Left lung (tissue), 10 donors: ENCODE results near the gene ZSCAN10. TPM values are rescaled to one million over a fixed set of nuclear protein-coding genes. Genes with fewer than 3 reads are reported as not detected.

Experiments used
- ATAC-seq: fragments of 200-7000 bp; cut with Tn5 transposase; one replicate; pipeline ENCODE4 v1.9.1; 2020; ENCODE audit warnings: moderate library complexity
- DNase-seq, 4 donors: peaks; one replicate each; pipeline ENCODE4 v3.0.0-alpha.2; 2013 to 2020
- H3K27ac ChIP-seq, 2 donors: fragments of 200-600 bp; sonication (generic) in 1 of 2; one replicate each; pipeline versions ENCODE4 v1.5.0 to v1.8.0; 2020 to 2021
- H3K27me3 ChIP-seq, 2 donors: fragments of 200-600 bp; sonication (generic) in 1 of 2; one replicate each; pipeline versions ENCODE4 v1.5.0 to v1.8.0; 2020 to 2021
- H3K36me3 ChIP-seq, 2 donors: fragments of 200-600 bp; sonication (generic) in 1 of 2; one replicate each; pipeline versions ENCODE4 v1.5.0 to v1.8.0; 2020 to 2021
- H3K4me1 ChIP-seq, 2 donors: fragments of 200-600 bp; one replicate each; pipeline ENCODE4 v1.8.0; 2021
- H3K4me3 ChIP-seq, 2 donors: fragments of 200-600 bp; sonication (generic) in 1 of 2; one replicate each; pipeline versions ENCODE4 v1.5.0 to v1.8.0; 2020 to 2021; ENCODE audit warnings: mild to moderate bottlenecking in 1 of 2
- H3K9me3 ChIP-seq, 2 donors: fragments of 200-600 bp; sonication (generic) in 1 of 2; one replicate each; pipeline versions ENCODE4 v1.5.0 to v1.8.0; 2020 to 2021
- intact Hi-C, 2 donors: fragments of 100-400 bp; cut with DNase I; formaldehyde crosslinking; loops; one replicate each; pipeline versions ENCODE4 v1.11.2 to v1.14.2; 2022
- polyA plus RNA-seq, 6 donors: library from polyadenylated mRNA; unstranded; fragments of 120-200 nt; gene quantifications; one replicate each; pipeline ENCODE4 v1.2.1, GENCODE V29; 2013; ENCODE audit not compliant: insufficient read length in 6 of 6
- total RNA-seq, 2 donors: library from RNA; stranded (reverse); fragmentation: NEBNext Ultra II Directional; extraction: Animal tissue kit (Norgen Biotek cat#: 25700); gene quantifications; one replicate each; pipeline ENCODE4 v1.2.1, GENCODE V29; 2021
- TF ChIP-seq, protein P1 (sequence below), 2 donors: fragments of 200-600 bp; sonication (generic) in 1 of 2; IDR thresholded peaks; one replicate each; pipeline versions ENCODE4 v1.5.0 to v1.8.0; 2021; ENCODE audit warnings: antibody characterized with exemption in 2 of 2
- donor health status: DM: no; HTN: yes; CAD: no.
- donor health status: DM: no; HTN: no; CAD: no.

ZSCAN10 gene
- total and polyA plus RNA-seq, 8 donors: 0.13 TPM; not detected in 7

- H3K4me1 ChIP-seq: peaks cover 0 to 17% of the 10 kb centered on the region in 2 donors
- TF ChIP-seq, protein P1, sequence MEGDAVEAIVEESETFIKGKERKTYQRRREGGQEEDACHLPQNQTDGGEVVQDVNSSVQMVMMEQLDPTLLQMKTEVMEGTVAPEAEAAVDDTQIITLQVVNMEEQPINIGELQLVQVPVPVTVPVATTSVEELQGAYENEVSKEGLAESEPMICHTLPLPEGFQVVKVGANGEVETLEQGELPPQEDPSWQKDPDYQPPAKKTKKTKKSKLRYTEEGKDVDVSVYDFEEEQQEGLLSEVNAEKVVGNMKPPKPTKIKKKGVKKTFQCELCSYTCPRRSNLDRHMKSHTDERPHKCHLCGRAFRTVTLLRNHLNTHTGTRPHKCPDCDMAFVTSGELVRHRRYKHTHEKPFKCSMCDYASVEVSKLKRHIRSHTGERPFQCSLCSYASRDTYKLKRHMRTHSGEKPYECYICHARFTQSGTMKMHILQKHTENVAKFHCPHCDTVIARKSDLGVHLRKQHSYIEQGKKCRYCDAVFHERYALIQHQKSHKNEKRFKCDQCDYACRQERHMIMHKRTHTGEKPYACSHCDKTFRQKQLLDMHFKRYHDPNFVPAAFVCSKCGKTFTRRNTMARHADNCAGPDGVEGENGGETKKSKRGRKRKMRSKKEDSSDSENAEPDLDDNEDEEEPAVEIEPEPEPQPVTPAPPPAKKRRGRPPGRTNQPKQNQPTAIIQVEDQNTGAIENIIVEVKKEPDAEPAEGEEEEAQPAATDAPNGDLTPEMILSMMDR (IDR thresholded peaks at IDR 0.05): no peak
- peaks cover 0 to 24% of the 10 kb centered on the region in 2 donors for H3K36me3 ChIP-seq
- ATAC-seq: no peak
- H3K9me3 ChIP-seq: no peaks in the 10 kb centered on the region
- H3K4me3 ChIP-seq: no peak overlapping the region
- H3K27me3 ChIP-seq: peaks cover 0 to 3% of the 10 kb centered on the region in 2 donors
- intact Hi-C loops: no loop called here
- H3K27ac ChIP-seq: no peak overlapping the region
- peak in 1 of 4 donors; percentile 69 for DNase-seq
Observed at GRCh38 chr16:3145660-3146059, 46.6 kb upstream of the ZSCAN10 start.

- Histone ChIP-seq H3K4me1 (peaks cover 0 to 12% of the 10 kb centered on the region in 2 donors), H3K9me3 (no peaks in the 10 kb centered on the region), H3K27me3 (no peaks in the 10 kb centered on the region), H3K4me3 (no peak overlapping the region), H3K36me3 (peaks cover 0 to 28% of the 10 kb centered on the region in 2 donors), H3K27ac (no peak overlapping the region)
- DNase-seq (peak in 1 of 4 donors; percentile 69), ATAC-seq (no peak)
- intact Hi-C loops: no loop called here
- TF ChIP-seq, protein P1 (IDR thresholded peaks at IDR 0.05): no peak
Observed at GRCh38 chr16:3145151-3145550, 46.1 kb upstream of the ZSCAN10 start.

GRCh38 chr16:3144321-3144983 is 45.4 kb upstream of the ZSCAN10 start:
- H3K27me3 ChIP-seq: no peaks in the 10 kb centered on the region
- DNase-seq: peak in 1 of 4 donors; percentile 48
- no peaks in the 10 kb centered on the region for H3K9me3 ChIP-seq
- no peak overlapping the region for H3K27ac ChIP-seq
- intact Hi-C loops: no loop called here
- no peak overlapping the region for H3K4me3 ChIP-seq
- no peak for ATAC-seq
- H3K4me1 ChIP-seq: peaks cover 0 to 5% of the 10 kb centered on the region in 2 donors
- TF ChIP-seq, protein P1 (IDR thresholded peaks at IDR 0.05): no peak
- peaks cover 0 to 35% of the 10 kb centered on the region in 2 donors for H3K36me3 ChIP-seq

DNA sequence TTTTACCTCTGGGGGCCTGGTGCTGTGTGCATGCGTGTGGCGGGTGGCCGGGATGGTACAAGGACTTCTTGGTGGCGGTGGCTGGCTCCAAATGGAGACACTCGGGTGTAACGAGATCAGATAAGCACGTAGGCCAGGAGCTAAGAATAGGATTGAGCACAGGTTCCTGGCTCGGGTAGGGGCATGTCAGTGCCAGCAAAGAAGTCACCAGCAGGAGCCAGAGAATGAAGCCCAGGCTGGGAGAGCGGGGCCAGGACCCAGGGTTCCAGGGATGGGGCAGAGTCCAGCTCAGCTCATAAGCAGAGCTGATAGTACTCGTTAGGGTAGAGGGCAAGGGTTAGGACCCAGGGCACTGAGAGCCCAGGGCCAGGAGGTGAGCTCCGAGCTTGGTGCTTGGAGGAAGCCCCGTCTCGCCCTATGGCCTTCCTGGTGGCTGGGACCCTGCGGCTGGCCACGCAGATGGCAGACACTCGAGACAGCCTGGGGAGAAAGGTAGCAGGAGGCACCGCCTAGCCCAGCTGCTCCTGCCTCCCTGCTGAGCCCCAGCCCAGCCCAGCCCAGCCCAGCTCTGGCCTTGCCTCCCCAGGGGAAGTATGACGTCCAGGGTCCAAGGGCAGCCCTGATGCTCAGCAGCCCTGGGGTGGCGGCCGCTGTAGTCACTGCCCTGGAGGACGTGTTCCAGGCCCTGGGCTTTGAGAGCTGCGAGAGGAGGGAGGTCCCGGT is 44.7 kb upstream of the ZSCAN10 start:
- H3K27ac ChIP-seq: no peak overlapping the region
- ATAC-seq (no peak), DNase-seq (peak in 1 of 4 donors; percentile 62)
- TF ChIP-seq, protein P1 (IDR thresholded peaks at IDR 0.05): no peak
- H3K4me1 ChIP-seq: no peaks in the 10 kb centered on the region
- H3K27me3 ChIP-seq: no peaks in the 10 kb centered on the region
- H3K36me3 ChIP-seq: peaks cover 0 to 42% of the 10 kb centered on the region in 2 donors
- intact Hi-C loops: no loop called here
- H3K4me3 ChIP-seq: no peak overlapping the region
- H3K9me3 ChIP-seq: no peaks in the 10 kb centered on the region

DNA sequence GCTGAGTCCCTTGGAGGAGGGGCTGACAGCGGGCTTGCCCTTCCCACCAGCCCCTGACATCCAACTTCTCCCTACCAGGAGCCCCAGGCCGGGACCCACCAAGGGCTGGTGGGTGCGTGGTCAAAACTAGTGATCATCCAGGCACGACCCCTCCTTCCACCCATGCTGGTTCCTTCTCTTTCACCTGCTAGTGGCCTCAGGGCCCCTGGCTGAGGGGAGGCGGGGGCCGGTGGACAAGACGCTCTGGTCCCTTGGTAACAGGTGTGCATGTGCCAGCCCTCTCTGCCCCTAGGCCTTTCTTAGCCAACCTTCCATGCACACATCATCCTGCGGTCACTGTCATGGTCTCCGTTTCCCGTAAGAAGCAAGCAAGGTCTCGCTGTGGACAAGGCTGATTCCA is 44.1 kb upstream of the ZSCAN10 start:
- Histone ChIP-seq H3K27me3 (no peaks in the 10 kb centered on the region), H3K9me3 (no peaks in the 10 kb centered on the region), H3K4me1 (no peaks in the 10 kb centered on the region), H3K27ac (no peak overlapping the region), H3K36me3 (peaks cover 0 to 47% of the 10 kb centered on the region in 2 donors), H3K4me3 (no peak overlapping the region)
- no peak for ATAC-seq
- DNase-seq: peak in 1 of 4 donors; percentile 49
- intact Hi-C loops: no loop called here
- TF ChIP-seq, protein P1 (IDR thresholded peaks at IDR 0.05): no peak
